Pons (tissue), 1 donor: Measurements from ENCODE around the gene MRPL17.

Experiments
- DNase-seq: peaks from one replicate; pipeline ENCODE4 v3.0.0-alpha.2; 2016; ENCODE audit warnings: low spot score

The MRPL17 gene

GRCh38 chr11:6654281-6655019, 28.7 kb downstream of the MRPL17 start:
- DNase-seq: peak; percentile 33

- DNase-seq: no peak
Observed at GRCh38 chr11:6653656-6654055, 29.5 kb downstream of the MRPL17 start.

DNA sequence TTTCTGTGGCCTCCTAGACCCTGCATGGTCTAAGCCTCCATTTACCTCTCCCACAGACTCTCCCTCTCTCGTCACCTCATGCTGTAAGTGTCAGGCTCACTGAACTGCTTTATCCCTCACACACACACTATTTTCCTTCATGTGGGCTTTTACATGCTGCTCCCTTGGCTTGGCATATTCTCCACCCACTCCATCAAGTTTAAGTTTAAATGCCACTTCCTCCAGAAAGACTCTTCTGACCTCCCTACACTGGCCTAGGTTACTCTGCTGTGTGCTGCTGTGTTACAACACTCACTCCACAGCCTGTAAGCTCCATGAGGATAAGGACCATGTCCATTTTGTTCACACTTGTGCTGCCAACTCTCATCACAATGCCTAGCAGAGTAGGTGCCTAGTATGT, 30.0 kb downstream of the MRPL17 start:
- no peak for DNase-seq

- no peak for DNase-seq
Observed at GRCh38 chr11:6652182-6652581, 31.0 kb downstream of the MRPL17 start.

DNA sequence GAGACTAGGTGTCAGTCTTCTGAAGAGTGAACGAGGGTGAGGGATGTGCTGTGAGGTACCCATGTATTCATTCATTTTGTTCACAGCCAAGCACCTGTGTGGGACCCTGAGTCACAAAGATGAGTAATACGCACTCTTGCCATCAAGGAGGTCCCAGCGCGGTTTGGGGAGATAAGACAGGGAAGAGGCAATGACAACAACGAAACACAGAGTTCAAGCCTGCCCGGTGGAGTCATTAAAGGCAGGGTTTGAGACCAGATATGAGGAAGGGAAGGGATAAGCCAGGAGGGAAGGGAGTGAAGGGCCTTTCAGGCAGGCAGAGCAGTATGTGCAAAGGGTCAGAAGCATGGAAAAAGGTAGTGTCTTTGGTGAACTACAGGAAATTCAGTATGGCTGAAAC, 32.2 kb downstream of the MRPL17 start:
- DNase-seq: no peak

- no peak for DNase-seq
Observed at GRCh38 chr11:6650104-6650503, 33.0 kb downstream of the MRPL17 start.

DNA sequence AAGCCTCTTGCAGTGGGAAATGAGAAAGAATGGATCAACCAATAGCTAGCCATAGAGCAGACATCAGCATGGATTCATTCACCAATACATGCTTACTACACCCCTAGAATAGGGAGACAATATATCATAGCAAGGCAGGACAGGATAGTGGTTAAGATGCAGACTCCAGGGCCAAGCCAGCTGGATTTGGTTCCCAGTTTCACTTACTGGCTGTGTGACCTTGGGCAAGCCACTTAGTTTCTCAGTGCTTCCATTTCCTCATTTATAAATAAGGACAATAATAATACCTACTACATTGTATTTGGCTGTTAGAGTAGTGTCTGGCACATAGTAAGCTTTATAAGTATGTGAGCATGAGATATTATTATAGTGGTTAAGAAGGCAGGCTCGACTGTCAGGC, 34.6 kb downstream of the MRPL17 start:
- DNase-seq: no peak

GRCh38 chr11:6647836-6648235, 35.3 kb downstream of the MRPL17 start:
- DNase-seq: no peak

GRCh38 chr11:6646918-6647679, 36.0 kb downstream of the MRPL17 start:
- DNase-seq: no peak

- DNase-seq: no peak
Observed at GRCh38 chr11:6646576-6646917, 36.6 kb downstream of the MRPL17 start.

- no peak for DNase-seq
Observed at GRCh38 chr11:6646071-6646470, 37.1 kb downstream of the MRPL17 start.

DNA sequence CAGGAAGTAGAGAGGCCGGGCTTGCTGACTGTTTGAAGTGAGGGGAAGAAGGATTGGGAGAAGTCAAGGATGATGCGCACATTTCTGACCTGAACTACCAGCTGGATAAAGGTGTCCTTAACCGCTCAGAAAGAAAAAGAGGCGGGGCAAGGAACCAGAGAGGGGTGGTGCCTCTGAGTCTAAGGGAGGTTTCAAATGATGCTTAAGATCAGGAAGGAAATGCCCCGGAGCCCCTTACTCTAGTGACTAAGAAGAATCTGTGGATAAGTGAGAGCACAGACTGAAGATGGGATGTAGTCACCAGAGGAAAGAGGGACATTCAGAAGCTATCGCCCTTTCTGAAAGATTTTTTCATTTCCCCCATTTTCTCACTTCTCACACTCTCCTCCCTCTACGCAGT, 40.2 kb downstream of the MRPL17 start:
- DNase-seq: no peak

DNA sequence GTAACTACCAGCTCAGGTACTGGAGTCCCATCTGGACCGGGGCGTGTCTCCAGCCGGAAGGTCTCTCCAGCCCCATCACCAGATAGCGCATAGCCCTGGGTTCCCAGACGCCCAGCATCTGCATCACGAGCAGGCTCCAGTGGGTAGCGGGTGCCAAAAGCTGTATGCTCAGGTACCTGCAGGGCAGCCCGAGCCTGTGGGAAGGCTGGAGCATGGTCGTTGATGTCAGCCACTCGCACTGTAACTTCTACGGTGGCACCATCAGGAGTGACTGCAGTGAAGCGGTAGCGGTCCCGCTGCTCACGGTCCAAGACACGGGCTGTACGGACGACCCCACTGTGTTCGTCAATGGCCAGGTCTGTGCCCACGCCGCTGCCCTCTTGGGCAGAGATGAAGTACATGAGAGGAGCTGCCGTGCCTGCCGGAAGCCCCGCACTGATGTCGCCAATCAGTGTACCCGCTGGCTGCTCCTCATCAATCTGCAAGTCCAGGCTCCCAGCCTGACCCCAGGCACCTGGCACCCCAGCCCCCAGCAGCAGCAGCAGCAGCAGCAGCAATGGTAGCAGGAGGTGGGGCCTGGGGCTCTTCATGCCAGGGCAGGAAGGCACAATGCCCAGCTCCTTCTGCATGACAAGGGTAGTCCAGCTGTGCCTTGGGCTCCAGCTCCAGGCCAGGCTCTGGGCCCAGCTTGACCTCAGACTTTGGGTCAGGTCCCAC, 42.0 kb downstream of the MRPL17 start:
- peak; percentile 43 for DNase-seq

- no peak for DNase-seq
Observed at GRCh38 chr11:6640036-6640984, 42.8 kb downstream of the MRPL17 start.

GRCh38 chr11:6638429-6638828, 44.7 kb downstream of the MRPL17 start:
- DNase-seq: no peak

GRCh38 chr11:6637871-6638270, 45.3 kb downstream of the MRPL17 start:
- no peak for DNase-seq

GRCh38 chr11:6636480-6636879, 46.7 kb downstream of the MRPL17 start:
- DNase-seq: no peak

DNA sequence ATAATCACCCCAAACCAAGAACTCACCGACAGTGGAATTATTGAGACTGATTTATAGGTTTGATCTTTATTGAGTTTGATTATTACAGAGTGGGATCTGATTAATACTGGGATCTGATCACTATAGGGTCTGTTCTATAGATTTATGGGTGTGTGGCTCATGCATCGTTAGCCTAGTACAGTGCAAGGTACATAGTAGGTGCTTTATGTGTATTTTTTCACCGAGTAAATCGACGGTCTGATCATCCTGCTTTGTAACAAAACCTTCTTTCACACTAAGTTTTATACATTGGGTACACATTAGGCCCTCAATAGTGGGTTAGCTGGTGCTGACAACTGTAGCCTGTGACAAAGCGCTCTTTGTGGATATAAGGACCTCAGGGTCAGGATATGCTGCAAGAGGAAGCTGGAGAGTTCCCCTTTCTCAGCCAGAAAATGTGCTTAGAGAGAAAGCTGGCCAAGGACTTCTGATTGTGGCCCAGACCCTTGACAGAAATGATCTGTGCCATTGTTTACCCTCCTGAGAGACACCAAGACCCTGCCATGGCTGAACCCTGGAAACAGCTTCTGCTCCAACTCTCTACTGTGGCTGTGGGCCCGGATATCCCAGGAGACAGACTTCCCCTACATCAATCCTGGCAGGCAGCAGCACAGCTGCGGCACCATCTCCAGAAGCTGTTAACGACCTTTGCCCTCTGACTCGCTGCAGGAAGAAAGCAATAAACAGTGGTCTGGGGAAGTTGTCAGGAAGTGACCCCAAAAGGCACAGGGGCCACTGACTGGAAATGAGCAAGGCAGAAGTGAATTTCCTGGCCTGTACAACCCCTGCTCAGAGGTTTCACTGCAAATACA, 47.8 kb downstream of the MRPL17 start:
- peak; percentile 91 for DNase-seq

DNA sequence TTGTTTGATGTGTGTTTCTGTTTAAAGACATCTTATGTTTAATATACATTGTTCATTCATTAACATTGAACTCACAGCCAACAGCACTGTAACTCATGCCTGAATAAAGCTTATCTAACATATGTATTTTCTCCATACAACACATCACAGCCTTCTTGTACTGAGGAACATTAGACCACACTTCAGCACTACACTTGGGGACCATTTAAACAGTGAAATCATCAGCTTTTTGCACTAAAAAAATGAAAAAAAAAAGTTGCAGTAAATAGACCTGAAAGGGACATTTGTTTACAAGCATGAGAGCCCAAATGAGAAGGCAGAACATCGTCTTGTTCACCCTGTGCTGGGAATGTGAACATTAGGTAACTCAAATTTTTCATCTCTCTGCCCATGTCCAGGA, 48.6 kb downstream of the MRPL17 start:
- no peak for DNase-seq

GRCh38 chr11:6633422-6634408, 49.4 kb downstream of the MRPL17 start:
- no peak for DNase-seq
